ENCODE data around the gene GGA3.

- TF ChIP-seq EZH2 (IDR thresholded peaks at IDR 0.05; ENCODE audit: borderline replicate concordance, low read depth, low read length, severe bottlenecking), result no peak
- TF ChIP-seq, protein P1, sequence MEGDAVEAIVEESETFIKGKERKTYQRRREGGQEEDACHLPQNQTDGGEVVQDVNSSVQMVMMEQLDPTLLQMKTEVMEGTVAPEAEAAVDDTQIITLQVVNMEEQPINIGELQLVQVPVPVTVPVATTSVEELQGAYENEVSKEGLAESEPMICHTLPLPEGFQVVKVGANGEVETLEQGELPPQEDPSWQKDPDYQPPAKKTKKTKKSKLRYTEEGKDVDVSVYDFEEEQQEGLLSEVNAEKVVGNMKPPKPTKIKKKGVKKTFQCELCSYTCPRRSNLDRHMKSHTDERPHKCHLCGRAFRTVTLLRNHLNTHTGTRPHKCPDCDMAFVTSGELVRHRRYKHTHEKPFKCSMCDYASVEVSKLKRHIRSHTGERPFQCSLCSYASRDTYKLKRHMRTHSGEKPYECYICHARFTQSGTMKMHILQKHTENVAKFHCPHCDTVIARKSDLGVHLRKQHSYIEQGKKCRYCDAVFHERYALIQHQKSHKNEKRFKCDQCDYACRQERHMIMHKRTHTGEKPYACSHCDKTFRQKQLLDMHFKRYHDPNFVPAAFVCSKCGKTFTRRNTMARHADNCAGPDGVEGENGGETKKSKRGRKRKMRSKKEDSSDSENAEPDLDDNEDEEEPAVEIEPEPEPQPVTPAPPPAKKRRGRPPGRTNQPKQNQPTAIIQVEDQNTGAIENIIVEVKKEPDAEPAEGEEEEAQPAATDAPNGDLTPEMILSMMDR (IDR thresholded peaks at IDR 0.05; ENCODE audit: borderline replicate concordance, extremely low read depth, low read length, poor library complexity, severe bottlenecking), result no peak
Observed at GRCh38 chr17:75295201-75296158, 34.1 kb upstream of the GGA3 start.
